SIG-M5 (cell line): ENCODE results near the gene PTH2.

Source experiments
- DNase-seq: peaks from one replicate; lab custom pipeline; 2025; lab: John Stamatoyannopoulos, UW

The PTH2 gene

DNA sequence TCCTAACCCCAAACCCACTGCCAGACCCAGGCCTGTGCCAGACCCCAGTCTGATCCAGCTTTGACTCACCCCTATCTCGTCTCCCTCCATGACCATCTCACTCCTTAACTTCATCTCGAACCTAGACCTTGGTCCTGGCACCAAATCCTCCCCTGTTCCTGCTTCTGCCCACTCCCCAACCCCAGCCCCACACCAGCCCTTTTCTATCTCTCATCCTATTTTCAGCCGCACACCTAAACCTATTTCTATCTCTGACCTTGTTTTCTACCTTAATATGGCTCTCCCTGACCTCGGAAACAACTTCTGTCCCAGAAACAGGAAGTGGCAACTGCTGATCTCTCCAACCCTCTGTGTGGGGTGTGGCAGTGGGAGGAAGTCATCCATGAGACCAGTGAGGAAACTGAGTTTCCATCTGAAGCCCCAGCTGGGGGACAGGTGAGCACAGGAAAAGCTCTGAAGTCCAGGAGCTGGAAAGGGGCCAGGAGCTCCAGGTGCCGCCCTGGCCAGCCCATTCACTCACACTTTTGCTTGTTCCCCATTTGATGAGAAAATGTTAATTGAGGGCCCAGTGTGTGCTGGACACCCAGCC, 13.7 kb downstream of the PTH2 start:
- DNase-seq: no peak

- no peak for DNase-seq
Observed at GRCh38 chr19:49408816-49409440, 14.3 kb downstream of the PTH2 start.

DNA sequence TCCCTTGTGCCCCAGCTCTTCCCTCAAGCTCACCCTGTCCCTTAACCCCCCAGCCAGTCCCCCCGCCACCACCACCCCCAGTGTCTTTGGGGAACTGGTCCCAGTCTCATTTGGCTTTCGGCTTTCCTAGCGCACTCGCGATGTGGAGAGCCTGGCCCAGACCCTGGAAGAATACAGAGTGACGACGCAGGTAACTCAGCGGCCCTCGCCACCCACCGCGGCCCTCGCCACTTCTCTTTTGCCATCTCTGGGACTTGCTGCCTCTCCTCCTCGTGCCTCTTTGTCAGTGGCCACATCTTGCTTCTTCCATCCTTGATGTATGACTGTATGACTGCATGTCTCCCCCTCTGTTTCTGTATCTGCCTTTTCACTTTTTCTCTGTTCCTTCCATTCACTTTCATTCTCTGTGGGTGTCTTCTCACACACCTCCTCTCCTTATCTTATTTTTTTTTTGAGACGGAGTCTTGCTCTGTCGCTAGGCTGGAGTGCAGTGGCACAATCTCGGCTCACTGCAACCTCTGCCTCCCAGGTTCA, 15.7 kb downstream of the PTH2 start:
- no peak for DNase-seq

- no peak for DNase-seq
Observed at GRCh38 chr19:49407079-49407478, 16.2 kb downstream of the PTH2 start.

DNA sequence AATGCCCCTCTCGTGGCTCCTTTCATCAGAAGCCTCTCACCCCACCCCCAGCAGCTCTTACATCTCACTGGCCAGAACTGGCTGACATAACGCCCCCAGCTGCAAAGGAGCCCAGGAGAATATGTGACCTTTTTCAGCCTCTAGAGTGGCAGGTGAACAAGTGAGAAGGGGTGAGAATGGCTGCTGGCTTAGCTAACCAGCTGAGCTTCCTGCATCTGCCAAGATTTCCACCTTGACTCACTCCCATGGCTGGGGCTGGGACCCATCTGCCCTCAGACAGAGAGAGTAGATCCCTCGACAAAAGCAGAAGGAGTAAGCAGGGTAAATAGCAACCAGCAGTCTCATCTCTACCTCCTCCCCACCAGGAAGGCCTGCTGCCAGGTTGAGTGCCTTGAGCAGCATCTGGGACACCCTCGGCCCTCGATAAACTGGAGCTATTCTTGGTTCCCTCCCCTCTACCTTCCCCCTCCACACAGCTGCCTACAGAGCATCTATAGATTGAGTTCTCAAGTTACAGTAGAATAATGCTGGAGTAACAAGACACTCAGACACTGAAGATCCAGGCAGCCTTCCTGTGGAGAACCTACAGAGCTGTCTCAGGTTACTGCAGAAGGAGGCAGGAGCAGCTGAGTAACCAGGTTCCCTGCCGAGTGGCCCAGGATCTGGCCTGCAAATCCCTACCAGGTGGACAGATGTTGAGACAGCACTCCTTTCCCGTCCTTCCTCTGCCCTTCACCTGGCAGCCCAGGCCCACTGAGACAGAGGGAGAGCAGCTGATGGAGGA, 19.6 kb downstream of the PTH2 start:
- DNase-seq: no peak

GRCh38 chr19:49400029-49400428, 23.2 kb downstream of the PTH2 start:
- no peak for DNase-seq

DNA sequence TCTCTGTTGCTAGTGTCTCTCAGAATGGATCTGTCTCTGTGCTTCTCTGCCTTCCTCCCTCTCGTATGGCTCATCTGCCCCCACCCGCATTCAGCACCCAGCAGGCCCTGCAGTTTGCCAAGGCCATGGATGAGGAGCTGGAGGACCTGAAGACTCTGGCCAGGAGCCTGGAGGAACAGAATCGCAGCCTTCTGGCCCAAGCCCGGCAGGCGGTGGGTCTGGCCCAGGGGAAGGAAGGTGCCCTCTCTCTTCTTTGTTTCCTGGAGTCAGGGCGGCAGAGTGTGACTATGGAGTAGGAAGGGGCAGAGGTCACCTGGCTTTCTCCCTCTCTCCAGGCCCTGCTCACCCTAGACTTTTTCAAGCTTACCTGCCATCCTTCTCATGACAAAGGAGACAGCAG, 24.3 kb downstream of the PTH2 start:
- DNase-seq: no peak

GRCh38 chr19:49398001-49398615, 25.1 kb downstream of the PTH2 start:
- DNase-seq: no peak

DNA sequence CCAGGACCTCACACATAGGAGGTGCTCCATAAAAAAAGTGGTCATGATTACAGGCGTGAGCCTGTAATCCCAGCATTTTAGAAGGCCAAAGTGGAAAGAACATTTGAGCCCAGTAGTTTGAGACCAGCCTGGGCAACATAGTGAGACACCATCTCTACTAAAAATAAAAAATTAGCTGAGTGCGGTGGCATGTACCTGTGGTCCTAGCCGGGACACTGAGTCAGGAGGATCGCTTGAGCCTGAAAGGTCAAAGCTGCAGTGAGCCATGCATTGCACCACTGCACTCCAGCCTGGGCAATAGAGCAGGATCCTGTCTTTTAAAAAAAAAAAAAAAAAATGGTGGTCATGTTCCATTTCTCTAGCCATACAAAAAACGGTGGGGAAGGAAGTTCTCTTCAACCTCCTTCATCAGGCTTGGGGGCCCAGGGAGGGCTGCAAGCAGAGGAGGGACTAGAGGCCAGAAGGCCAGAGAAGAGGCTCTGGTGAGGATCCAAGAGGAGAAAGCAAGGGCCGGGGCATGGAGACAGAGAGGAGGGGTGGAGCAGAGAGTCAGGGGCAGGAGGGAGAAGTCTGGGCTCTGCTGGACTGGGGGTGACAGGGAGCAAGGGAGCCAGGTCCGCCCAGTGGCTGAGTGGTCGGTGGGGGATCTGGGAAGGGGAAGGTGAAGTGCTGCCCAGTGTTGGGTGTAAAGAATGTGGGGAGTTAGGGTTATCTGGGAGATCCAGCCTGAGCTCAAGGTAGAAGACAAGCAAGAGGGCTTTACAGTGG, 26.3 kb downstream of the PTH2 start:
- no peak for DNase-seq

GRCh38 chr19:49395581-49396407, 27.4 kb downstream of the PTH2 start:
- no peak for DNase-seq

GRCh38 chr19:49393881-49394280, 29.4 kb downstream of the PTH2 start:
- DNase-seq: no peak

- DNase-seq: no peak
Observed at GRCh38 chr19:49391581-49392399, 31.5 kb downstream of the PTH2 start.

GRCh38 chr19:49390929-49391359, 32.3 kb downstream of the PTH2 start:
- DNase-seq: no peak

GRCh38 chr19:49390131-49390928, 32.9 kb downstream of the PTH2 start:
- DNase-seq: no peak

DNA sequence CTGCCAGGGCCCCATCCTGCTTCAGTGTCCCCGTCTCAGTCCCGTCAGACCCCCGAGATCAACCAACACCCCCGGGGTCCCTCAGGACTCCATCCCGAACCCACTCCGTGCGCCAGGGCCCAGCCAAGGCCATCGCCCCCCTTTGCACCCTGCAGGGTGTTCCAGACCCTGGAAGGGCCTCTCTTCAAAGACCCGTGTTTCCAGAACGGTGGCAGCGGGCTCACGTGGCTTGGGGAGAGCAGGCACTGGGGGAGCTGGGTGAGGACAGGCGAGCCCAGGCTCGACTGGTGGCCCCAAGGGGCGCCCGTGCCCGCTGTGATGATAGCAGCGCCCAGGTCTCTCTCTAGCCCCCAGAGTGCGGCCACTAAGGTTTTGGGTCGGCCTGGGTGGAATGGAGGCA, 33.8 kb downstream of the PTH2 start:
- no peak for DNase-seq

- no peak for DNase-seq
Observed at GRCh38 chr19:49387936-49388372, 35.3 kb downstream of the PTH2 start, which contains the start of gene KASH5. Gene KASH5, plus strand, starts transcription at chr19:49388249. Its CDS starts 2,635 bp downstream, at chr19:49390884.

DNA sequence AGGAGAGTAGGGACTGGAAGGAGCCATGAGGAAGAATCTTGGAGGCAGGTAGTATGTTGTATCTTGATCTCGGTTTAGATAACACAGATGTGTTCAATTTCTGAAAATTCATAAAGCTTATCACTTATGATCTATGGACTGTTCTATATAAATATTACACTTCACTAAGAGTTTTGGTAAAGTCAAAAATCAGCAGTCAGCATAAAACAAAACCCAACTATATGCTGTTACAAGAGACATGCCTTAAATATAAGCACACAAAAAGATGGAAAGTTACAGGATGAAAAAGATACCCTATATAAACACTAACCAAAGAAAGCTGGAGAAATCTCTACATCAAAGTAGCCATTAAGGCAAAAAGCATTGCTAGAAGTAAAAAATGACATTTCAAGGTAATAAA, 39.6 kb downstream of the PTH2 start:
- no peak for DNase-seq

DNA sequence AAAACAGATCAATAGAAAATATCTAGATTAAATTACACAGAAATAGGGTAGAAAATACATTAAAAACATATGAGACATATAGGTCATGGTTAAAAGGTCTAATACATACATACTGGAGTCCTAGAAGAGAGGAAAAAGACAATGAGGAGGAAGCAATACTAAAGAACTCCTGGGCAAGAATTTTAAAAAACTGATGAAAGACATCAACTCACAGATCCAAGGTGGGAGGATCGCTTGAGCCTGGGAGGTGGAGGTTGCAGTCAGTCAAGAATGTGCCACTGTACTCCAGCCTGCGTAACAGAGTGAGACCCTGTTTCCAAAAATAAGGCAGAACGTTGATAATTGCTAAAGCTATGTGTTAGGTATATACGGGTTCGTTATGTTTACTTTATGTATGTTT, 40.6 kb downstream of the PTH2 start:
- DNase-seq: no peak

- no peak for DNase-seq
Observed at GRCh38 chr19:49380391-49380790, 42.9 kb downstream of the PTH2 start.
